ENCODE measurements around the gene RPL35. TPM values are rescaled to one million over a fixed set of nuclear protein-coding genes. Genes with fewer than 3 reads are reported as not detected.

RPL35 gene
- total RNA-seq: 1,000 to 10,000 TPM; 1,657 to 1,708 TPM
- 516 to 755 reads per million in 2 donors for total RNA-seq

DNA sequence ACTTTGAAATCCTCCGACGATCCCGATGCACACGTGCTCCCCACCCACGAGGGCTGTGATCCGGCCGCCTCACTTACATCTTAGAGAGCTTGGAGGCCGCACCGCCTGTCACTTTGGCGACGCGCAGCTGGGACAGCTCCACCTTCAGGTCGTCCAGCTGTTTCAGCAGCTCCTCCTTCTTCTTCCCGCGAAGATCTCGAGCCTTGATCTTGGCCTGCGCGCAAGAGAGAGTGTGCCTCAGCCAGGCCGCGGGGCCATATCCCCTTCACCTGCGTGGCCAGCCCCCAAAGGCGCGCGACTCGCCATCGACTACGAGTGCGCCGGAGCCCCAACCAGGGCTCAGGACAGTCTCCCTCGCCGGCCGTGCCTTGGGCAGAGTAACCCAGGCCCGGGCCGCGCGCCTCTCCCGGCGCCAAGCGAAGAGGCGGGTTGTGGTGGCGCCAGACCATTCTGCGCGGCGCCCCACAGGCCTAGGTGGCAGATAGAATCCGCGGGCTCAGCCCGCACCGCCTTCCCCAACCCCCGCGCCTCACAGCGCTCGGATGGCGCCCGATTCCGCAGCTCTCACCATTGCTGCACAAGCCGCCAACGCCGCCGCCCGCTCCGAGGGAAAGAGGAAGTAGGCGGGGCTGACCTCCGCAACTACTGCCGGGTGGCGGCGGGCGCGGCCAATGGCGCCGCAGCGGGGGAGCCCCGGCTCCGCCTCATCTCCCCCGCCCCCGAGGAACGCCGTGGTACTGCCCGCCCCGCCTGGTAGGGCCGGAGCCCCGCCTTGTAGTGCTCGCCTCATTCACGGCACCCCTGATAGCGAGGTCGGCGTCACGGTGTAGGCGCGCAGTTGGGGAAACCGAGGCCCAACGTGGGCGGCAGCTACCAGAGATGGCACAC lies at the start of gene RPL35, which contains the start of gene ARPC5L:
Gene RPL35, minus strand, starts transcription at position 616 of the 888 bp plus-strand sequence. Its CDS starts 45 bp downstream, at position 571.
Gene ARPC5L, plus strand, starts transcription at position 789 of the 888 bp plus-strand sequence. CDS start 7,161 bp downstream, outside the sequence.
- H3K36me3 Mint-ChIP-seq (ENCODE audit: low read depth): peaks cover 4% of the 10 kb centered on the region

DNA sequence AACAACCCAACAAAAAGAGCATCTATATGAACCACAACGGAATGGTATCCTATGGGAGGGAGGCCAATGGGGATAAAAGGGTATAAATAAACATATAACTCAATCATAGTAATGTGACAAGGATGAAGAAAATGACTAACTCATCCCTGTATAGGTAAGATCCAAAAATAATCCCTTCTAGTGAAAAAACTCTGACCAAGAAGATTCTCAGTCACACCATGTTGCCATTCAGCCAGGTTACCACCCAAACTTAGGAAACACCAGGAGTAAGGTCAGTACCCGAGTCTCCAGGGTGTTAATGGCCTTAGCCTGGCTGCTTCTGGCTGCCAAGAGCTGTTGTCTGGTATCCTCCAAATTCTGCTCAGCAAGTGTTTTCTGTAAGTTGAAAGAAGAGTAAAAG lies 46.3 kb upstream of the RPL35 start:
- peaks cover 15% of the 10 kb centered on the region for H3K36me3 Mint-ChIP-seq (ENCODE audit: low read depth)
- no peak for ATAC-seq

More for the DNA sequence above, at the start of gene RPL35, which contains the start of gene ARPC5L:
- DNase-seq (peak; percentile 94 to 97 (median 94)), ATAC-seq (peak; percentile 95)
- Mint-ChIP-seq H3K4me3 (peak within 1 kb of the TSS; percentile 95), H3K27me3 (no peaks in the 10 kb centered on the region), H3K27ac (peak within 1 kb of the TSS; percentile 95), H3K4me1 (peaks cover 19% of the 10 kb centered on the region)
- H3K9me3 ChIP-seq (ENCODE audit: control insufficient read depth, low read length, poor library complexity, severe bottlenecking): no peaks in the 10 kb centered on the region

DNA sequence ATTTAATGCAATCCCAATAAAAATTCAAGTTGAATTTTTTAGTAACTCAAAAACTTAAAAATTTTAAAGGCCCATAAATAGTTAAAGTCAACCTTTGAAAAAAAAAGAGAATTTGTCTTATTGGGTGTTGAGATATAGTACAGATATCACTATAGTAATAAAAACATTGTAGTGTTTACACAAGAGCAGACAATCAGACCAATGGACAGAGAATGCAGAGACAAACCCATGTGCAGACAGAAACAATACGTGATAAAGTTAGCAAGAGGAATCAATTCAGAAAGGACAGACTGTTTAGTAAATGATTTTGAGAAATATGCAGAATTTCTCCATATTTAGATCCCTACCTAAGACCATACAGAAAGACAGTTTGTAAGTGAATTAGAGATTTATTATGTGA lies 45.2 kb upstream of the RPL35 start:
- H3K4me1 Mint-ChIP-seq: peaks cover 9% of the 10 kb centered on the region
- DNase-seq (no peak), ATAC-seq (no peak)
- no peak overlapping the region for H3K4me3 Mint-ChIP-seq
- no peak overlapping the region for H3K27ac Mint-ChIP-seq
- no peaks in the 10 kb centered on the region for H3K9me3 ChIP-seq (ENCODE audit: control insufficient read depth, low read length, poor library complexity, severe bottlenecking)
- H3K36me3 Mint-ChIP-seq (ENCODE audit: low read depth): peaks cover 13% of the 10 kb centered on the region
- no peaks in the 10 kb centered on the region for H3K27me3 Mint-ChIP-seq

More for the DNA sequence above, 46.3 kb upstream of the RPL35 start:
- peak overlapping the region; percentile 24 for H3K27ac Mint-ChIP-seq
- H3K27me3 Mint-ChIP-seq: no peaks in the 10 kb centered on the region
- peaks cover 9% of the 10 kb centered on the region for H3K4me1 Mint-ChIP-seq
- no peaks in the 10 kb centered on the region for H3K9me3 ChIP-seq (ENCODE audit: control insufficient read depth, low read length, poor library complexity, severe bottlenecking)
- H3K4me3 Mint-ChIP-seq: no peak overlapping the region
- DNase-seq: no peak

DNA sequence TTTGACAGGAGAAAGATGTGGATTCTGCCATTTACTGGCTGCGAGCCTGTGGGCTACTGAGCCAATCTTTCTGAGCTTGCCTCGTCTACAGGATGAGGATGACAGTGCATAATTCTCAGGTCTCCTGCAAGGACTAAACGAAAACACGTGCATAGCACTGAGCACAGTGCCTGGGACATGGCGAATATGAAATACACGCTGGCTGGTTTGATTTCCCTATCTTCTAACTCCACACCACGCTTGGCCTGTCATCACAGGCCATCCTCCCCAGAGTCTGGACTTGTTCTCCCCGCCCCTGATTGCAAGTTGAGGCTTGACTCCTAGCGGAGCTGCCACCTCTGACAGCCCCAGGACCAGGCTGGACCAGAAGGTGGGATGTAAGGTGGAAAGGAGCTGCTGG lies 38.1 kb upstream of the RPL35 start:
- Mint-ChIP-seq H3K27ac (no peak overlapping the region), H3K36me3 (ENCODE audit: low read depth) (peaks cover 13% of the 10 kb centered on the region), H3K27me3 (no peaks in the 10 kb centered on the region), H3K4me1 (peaks cover 15% of the 10 kb centered on the region), H3K4me3 (no peak overlapping the region)
- ATAC-seq (no peak), DNase-seq (no peak)
- H3K9me3 ChIP-seq (ENCODE audit: control insufficient read depth, low read length, poor library complexity, severe bottlenecking): no peaks in the 10 kb centered on the region

DNA sequence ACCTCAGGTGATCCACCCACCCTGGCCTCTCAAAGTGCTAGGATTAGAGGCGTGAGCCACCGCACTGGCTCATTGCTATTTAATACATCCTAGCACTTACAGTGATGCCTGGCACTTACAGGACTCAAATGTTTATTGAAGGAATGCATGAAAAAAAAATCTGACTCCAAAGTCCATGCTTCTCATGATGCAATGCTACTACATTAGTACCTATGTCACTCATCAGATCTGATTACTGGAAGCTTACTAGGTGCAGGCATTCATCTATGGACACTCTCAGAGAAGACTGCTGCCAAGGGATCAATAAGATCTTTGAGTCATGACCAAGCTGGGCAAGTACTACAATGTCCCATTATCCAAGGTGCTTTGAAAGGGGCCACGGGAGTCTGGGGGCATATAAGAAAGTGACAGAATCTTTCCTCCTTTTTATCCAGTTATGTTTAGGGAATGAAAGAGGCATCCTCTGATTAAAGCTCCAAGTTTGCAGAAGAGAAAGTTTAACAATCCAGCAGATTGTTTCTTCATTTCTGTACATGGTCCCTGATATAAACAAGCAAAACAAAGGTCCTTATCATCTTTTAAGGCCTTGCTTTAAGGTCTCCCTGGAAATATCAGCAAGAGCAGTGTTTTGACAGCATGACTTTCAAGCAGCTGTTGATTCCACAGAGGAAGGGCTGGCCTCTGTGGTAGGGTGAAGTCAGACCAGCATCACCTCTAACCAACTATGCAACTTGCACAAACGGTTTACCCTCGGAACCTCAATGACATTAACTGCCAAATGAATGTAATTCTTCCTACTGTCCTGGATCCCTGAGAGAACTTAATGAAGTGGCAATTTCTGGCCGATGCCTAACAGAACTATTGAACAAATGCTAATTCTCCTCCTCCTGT lies 36.1 kb upstream of the RPL35 start:
- no peaks in the 10 kb centered on the region for H3K9me3 ChIP-seq (ENCODE audit: control insufficient read depth, low read length, poor library complexity, severe bottlenecking)
- peak overlapping the region; percentile 76 for H3K27ac Mint-ChIP-seq
- H3K36me3 Mint-ChIP-seq (ENCODE audit: low read depth): peaks cover 18% of the 10 kb centered on the region
- peaks cover 22% of the 10 kb centered on the region for H3K4me1 Mint-ChIP-seq
- DNase-seq (no peak), ATAC-seq (no peak)
- H3K27me3 Mint-ChIP-seq: no peaks in the 10 kb centered on the region
- H3K4me3 Mint-ChIP-seq: no peak overlapping the region

DNA sequence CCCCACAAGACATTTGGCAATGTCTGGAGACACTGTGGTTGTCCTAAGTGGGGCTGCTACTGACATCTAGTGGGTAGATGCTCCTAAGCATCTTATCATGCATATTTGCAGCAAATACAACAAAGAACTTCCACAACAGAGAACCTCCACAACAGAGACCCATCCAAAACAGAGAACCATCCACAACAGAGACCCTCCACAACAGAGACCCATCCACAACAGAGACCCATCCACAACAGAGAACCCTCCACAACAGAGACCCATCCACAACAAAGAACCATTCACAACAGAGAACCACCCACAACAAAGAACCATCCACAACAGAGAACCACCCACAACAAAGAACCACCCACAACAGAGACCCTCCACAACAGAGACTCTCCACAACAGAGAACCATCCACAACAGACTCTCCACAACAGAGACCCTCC lies 33.0 kb upstream of the RPL35 start:
- Mint-ChIP-seq H3K36me3 (ENCODE audit: low read depth) (peaks cover 22% of the 10 kb centered on the region), H3K4me3 (peak overlapping the region; percentile 72), H3K4me1 (peaks cover 22% of the 10 kb centered on the region), H3K27ac (peak overlapping the region; percentile 76), H3K27me3 (no peaks in the 10 kb centered on the region)
- DNase-seq (no peak), ATAC-seq (peak; percentile 86)
- no peaks in the 10 kb centered on the region for H3K9me3 ChIP-seq (ENCODE audit: control insufficient read depth, low read length, poor library complexity, severe bottlenecking)

DNA sequence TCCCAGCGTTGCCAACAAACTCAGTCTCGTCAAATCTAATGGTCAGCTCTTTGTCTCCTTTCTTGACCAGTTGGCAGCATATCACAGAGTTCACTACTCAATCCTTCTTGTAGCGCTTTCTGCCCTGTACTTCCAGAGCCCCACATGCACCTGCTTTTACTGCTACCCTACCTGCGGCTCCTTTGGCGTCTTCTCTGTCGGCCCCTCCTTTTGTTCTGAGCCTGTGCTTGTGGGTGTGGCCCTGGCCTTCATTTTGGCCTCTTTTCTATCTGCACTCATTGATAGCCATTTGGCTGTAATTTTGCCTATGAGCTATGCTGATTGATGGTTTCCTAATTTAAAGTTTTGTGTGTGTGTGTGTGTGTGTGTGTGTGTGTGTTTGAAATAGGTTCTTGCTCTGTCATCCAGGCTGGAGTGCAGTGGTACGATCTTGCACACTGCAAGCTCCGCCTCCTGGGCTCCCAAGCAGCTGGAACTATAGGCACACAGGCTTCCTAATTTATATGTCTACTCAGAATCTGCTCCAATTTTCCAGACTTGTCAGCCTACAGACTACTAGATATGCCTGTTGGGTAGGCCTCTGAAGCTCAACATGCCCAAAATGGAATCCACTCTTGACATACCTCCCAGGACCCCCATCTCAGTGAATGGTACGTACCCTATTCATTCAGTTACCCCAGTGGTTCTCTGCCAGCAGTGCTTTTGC lies 32.4 kb upstream of the RPL35 start:
- H3K27ac Mint-ChIP-seq: peak overlapping the region; percentile 76
- no peak for ATAC-seq
- peaks cover 22% of the 10 kb centered on the region for H3K36me3 Mint-ChIP-seq (ENCODE audit: low read depth)
- H3K27me3 Mint-ChIP-seq: no peaks in the 10 kb centered on the region
- DNase-seq: no peak
- H3K4me1 Mint-ChIP-seq: peaks cover 22% of the 10 kb centered on the region
- no peaks in the 10 kb centered on the region for H3K9me3 ChIP-seq (ENCODE audit: control insufficient read depth, low read length, poor library complexity, severe bottlenecking)
- no peak overlapping the region for H3K4me3 Mint-ChIP-seq

DNA sequence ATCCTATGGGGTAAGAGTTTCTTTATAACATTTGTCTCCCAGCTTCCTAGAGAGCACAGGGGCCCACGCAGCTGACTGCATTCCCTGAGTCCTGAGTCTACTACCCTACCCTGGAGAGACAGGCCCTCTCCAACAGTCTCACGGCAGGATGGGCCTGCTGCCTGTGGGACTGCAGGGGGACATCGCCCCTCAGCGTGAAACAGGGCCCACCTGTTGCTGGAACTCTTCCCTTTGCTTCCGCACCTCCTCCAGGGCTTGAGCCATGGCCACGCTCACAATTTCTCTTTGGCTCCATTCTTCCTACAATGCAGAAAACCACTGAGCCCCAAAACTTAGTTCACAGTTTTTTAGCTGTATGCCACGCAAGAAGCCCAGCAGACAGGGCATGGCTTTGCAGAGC lies 28.4 kb upstream of the RPL35 start:
- ATAC-seq (no peak), DNase-seq (no peak)
- Mint-ChIP-seq H3K27me3 (no peaks in the 10 kb centered on the region), H3K4me1 (peaks cover 18% of the 10 kb centered on the region), H3K4me3 (peak overlapping the region; percentile 31), H3K36me3 (ENCODE audit: low read depth) (peaks cover 27% of the 10 kb centered on the region), H3K27ac (no peak overlapping the region)
- H3K9me3 ChIP-seq (ENCODE audit: control insufficient read depth, low read length, poor library complexity, severe bottlenecking): no peaks in the 10 kb centered on the region

DNA sequence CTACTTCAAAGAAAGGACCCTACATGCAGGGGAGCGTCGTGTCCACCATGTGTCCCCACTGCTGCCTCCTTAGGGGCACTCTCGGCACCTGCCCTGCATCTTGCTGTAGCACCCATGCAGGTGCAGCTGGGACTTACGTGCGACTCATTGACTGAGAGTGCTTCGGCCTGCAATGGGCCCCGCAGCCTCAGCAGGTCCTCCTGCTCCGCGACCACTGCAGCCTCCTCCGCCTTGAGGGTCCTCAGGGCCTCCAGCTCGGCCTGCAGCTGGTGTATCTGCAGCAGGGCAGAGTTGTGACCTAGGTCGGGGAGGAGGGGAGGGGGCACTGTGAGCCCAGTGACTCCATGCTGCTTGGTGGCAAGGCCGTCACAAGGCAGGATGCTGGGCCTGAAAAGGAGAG lies 27.2 kb upstream of the RPL35 start:
- Mint-ChIP-seq H3K36me3 (ENCODE audit: low read depth) (peaks cover 21% of the 10 kb centered on the region), H3K4me1 (peaks cover 7% of the 10 kb centered on the region), H3K27ac (no peak overlapping the region), H3K4me3 (no peak overlapping the region), H3K27me3 (no peaks in the 10 kb centered on the region)
- DNase-seq: no peak
- ATAC-seq: no peak
- H3K9me3 ChIP-seq (ENCODE audit: control insufficient read depth, low read length, poor library complexity, severe bottlenecking): no peaks in the 10 kb centered on the region

DNA sequence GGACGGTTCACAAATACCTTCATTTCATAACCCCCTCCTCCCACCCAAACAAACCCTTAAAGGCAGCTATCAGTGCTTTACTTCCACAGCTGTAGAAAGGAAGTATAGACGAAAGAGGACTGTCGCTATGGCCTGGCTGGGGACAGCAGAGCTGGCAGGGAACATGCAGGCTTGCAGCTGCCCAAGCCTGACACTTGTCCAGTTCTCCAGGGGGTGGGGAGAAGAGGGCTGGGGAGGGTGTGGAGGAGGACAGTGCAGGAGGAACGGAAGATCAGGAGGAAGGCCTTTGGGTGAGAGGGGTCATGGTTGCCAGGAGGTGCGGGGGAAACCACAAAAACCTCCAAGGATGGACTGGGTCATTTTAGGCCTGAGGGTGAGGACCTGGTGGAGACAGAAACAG lies 26.1 kb upstream of the RPL35 start:
- Mint-ChIP-seq H3K4me3 (no peak overlapping the region), H3K27me3 (no peaks in the 10 kb centered on the region), H3K36me3 (ENCODE audit: low read depth) (peaks cover 18% of the 10 kb centered on the region), H3K27ac (no peak overlapping the region), H3K4me1 (peaks cover 5% of the 10 kb centered on the region)
- DNase-seq (no peak), ATAC-seq (no peak)
- no peaks in the 10 kb centered on the region for H3K9me3 ChIP-seq (ENCODE audit: control insufficient read depth, low read length, poor library complexity, severe bottlenecking)

DNA sequence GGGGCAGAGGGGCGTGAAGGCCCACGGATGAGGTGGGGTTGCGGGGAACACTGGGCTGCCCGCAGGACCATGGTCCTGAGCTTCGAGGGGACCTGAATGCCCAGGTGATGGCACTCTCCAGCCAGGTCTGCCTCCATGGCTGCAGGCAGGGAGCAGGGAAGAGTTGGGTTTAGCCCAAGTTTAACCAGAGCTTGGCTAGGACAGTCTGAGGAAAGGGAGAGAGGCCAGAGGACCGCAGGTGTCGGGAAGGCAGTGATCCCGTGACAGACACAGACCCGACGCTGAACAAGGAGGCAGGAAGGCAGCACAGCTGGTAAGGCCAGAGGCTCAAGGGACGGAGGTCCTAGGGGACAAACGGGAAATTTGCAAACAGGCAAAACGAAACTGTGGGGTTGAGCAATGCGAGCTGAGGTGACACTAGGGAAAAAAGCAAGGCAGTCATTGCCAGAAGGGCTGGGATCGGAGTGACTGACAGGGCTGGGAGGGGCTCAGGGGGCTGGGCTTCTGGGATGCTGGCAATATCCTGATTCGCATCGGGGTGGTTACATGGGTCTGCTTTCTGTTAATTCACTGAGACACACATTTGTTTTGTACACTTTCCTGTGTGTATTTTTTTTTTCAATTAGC lies 25.2 kb upstream of the RPL35 start:
- Mint-ChIP-seq H3K36me3 (ENCODE audit: low read depth) (peaks cover 18% of the 10 kb centered on the region), H3K4me3 (no peak overlapping the region), H3K27me3 (no peaks in the 10 kb centered on the region), H3K4me1 (peaks cover 5% of the 10 kb centered on the region), H3K27ac (no peak overlapping the region)
- no peaks in the 10 kb centered on the region for H3K9me3 ChIP-seq (ENCODE audit: control insufficient read depth, low read length, poor library complexity, severe bottlenecking)
- no peak for DNase-seq
- ATAC-seq: no peak

DNA sequence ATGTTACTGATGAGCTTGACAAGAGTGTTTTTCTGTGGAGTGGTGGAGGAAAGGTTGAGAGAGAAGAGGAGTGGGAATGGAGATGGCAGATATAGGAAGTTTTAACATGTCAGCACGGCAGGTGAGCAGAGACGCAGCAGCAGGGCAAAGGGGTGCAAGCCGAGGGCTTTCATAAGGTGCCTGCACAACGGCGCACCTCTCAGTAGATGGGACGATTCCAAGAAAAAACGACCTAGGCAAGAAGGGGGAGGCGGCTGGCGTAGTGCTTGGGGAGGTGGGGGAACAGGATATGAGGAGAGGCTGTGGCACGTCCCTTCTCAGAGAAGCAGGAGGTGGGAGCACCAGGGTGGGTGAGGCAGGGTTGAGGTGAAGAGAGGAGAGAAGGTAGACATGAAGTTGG lies 24.7 kb upstream of the RPL35 start:
- no peak overlapping the region for H3K4me3 Mint-ChIP-seq
- H3K36me3 Mint-ChIP-seq (ENCODE audit: low read depth): peaks cover 18% of the 10 kb centered on the region
- DNase-seq (no peak), ATAC-seq (no peak)
- no peak overlapping the region for H3K27ac Mint-ChIP-seq
- H3K27me3 Mint-ChIP-seq: no peaks in the 10 kb centered on the region
- peaks cover 5% of the 10 kb centered on the region for H3K4me1 Mint-ChIP-seq
- H3K9me3 ChIP-seq (ENCODE audit: control insufficient read depth, low read length, poor library complexity, severe bottlenecking): no peaks in the 10 kb centered on the region

All from T-helper 17 cell (primary cell).